HG03575 (cell line): ENCODE results near the gene CRABP2.

Source experiments
- ATAC-seq: cut with Tn5 transposase; IDR thresholded peaks from one replicate; pipeline ENCODE4 v1.9.1; 2021; ENCODE audit not compliant: unreplicated experiment, insufficient number of reproducible peaks, low FRiP score; ENCODE audit errors: extremely low read depth

The CRABP2 gene

GRCh38 chr1:156693848-156694689, 11.3 kb downstream of the CRABP2 start:
- ATAC-seq: no peak

- ATAC-seq: no peak
Observed at GRCh38 chr1:156692925-156693847, 12.2 kb downstream of the CRABP2 start.

- no peak for ATAC-seq
Observed at GRCh38 chr1:156692441-156692924, 12.9 kb downstream of the CRABP2 start.

GRCh38 chr1:156691665-156692440, 13.5 kb downstream of the CRABP2 start:
- ATAC-seq: no peak

GRCh38 chr1:156691191-156691590, 14.2 kb downstream of the CRABP2 start:
- no peak for ATAC-seq

GRCh38 chr1:156690675-156691036, 14.7 kb downstream of the CRABP2 start:
- no peak for ATAC-seq

GRCh38 chr1:156689953-156690674, 15.3 kb downstream of the CRABP2 start:
- ATAC-seq: no peak

- no peak for ATAC-seq
Observed at GRCh38 chr1:156689035-156689952, 16.1 kb downstream of the CRABP2 start.

- ATAC-seq: no peak
Observed at GRCh38 chr1:156684227-156684782, 21.1 kb downstream of the CRABP2 start.

- no peak for ATAC-seq
Observed at GRCh38 chr1:156682166-156682890, 23.1 kb downstream of the CRABP2 start.

- ATAC-seq: no peak
Observed at GRCh38 chr1:156681196-156681960, 24.0 kb downstream of the CRABP2 start.

GRCh38 chr1:156680056-156680455, 25.3 kb downstream of the CRABP2 start:
- no peak for ATAC-seq

GRCh38 chr1:156677616-156678596, 27.5 kb downstream of the CRABP2 start:
- no peak for ATAC-seq

GRCh38 chr1:156676820-156677615, 28.4 kb downstream of the CRABP2 start, which contains the start of gene NES:
TSS of gene NES (minus strand) at chr1:156677407. CDS start at chr1:156677264, 143 bp downstream.
- ATAC-seq: no peak
